DMS53 treated with DMSO at 0.1 percent for 48 hours (cell line): Measurements from ENCODE around the gene DPF3.
"Not testable (repeated sequence)": the region's sequence is repeated elsewhere in the genome, so short reads cannot be mapped to it uniquely, and the experiment has no call there.

Experiments
- DNase-seq: peaks from one replicate; lab custom pipeline; 2025; ENCODE audit not compliant: unreplicated experiment; lab: John Stamatoyannopoulos, UW

The DPF3 gene

DNA sequence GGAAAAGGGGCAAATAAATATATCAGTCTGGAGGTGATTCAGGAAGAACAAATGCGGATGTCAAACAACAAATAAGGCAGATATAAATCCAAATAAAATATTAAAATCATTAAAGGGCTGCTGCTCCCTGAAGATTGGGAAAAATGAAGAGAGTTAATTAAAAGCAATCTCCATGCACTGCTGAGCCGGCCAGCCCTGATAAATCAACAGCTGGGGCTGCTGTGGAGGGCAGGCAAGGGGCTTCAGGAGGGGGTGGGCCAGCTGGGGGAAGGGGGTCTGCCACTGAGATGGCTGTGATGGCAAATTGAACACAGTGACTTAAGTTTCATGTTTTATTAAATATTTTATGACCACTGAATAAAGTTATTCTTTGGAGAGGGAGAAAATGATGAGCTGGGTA is 12.4 kb downstream of the DPF3 start:
- no peak for DNase-seq

GRCh38 chr14:72880820-72881219 is 13.1 kb downstream of the DPF3 start:
- DNase-seq, result no peak

GRCh38 chr14:72880164-72880563 is 13.7 kb downstream of the DPF3 start:
- DNase-seq, result no peak

GRCh38 chr14:72879431-72879830 is 14.5 kb downstream of the DPF3 start:
- DNase-seq, result no peak

DNA sequence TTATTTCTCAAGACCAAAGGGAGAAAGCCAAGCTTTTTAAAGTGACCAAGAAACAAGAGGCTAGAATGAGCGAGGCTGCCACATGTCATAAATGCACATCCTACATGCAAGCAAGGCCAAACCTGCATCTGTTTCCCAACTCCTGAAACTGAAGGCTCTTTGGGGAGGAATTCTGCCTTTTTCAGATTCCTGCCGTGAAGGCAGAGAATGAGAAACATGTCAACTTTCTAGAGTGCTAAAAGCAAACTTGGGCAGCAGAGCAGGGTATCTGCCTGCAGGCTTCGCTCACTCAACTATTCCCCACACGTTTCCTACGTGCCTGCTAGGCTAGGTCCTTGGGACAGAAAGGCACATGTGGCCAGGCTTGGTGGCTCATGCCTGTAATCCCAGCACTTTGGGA is 15.2 kb downstream of the DPF3 start:
- no peak for DNase-seq

GRCh38 chr14:72876710-72877063 is 17.2 kb downstream of the DPF3 start:
- DNase-seq, result no peak

- no peak for DNase-seq
These were observed 17.7 kb downstream of the DPF3 start for GRCh38 chr14:72876005-72876709.

DNA sequence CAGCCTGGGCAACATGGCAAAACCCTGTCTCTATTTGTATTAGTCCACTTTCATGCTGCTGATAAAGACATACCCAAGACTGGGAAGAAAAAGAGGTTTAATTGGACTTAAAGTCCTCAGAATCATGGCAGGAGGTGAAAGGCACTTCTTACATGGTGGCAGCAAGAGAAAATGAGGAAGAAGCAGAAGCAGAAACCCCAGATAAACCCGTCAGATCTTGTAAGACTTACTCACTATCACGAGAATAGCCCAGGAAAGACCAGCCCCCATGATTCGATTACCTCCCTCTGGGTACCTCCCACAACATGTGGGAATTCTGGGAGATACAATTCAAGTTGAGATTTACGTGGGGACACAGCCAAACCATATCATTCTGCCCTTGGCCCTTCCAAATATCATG is 23.0 kb downstream of the DPF3 start:
- DNase-seq, result not testable (repeated sequence)

GRCh38 chr14:72869407-72870329 is 24.2 kb downstream of the DPF3 start:
- DNase-seq, result no peak

- no peak for DNase-seq
These were observed 25.4 kb downstream of the DPF3 start for GRCh38 chr14:72868500-72868899.

GRCh38 chr14:72864712-72865365 is 29.1 kb downstream of the DPF3 start:
- no peak for DNase-seq

DNA sequence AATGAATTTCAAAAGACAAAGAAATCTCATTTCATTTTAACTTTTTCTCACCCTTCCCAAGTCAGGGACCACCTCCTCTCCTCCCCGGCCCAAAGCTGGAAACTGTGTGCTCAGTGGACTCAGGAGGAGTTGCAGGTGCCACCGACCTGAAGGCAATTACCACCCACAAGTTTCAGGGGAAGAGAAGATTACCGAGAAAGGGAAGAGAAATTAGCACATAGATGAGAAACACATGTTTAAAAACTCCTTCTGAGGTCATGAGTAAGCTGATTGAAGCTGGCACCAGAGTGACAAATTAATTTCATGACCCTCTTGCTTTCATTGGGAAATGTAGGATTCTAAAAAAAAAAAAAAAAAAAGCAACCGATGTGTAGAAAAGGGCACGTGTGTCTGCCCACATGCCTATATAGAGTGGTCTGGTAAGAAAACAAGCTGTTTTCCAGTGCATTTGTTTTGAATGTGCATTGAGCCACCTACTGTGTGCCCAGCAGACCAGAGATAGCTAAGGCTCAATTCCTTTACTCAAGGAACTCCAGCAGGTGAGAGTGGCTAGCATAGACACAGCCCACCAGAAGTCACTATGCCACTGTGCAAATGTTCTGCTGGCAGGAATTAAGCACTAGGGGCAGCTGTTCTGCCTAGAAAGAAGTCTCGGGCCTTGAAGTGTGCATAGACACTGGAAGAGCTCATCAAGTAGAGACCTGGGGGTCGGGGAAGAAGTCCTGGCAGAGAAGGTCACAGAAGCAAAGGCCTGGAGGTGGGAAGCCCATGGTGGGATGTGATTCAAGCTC is 30.5 kb downstream of the DPF3 start:
- DNase-seq, result no peak

DNA sequence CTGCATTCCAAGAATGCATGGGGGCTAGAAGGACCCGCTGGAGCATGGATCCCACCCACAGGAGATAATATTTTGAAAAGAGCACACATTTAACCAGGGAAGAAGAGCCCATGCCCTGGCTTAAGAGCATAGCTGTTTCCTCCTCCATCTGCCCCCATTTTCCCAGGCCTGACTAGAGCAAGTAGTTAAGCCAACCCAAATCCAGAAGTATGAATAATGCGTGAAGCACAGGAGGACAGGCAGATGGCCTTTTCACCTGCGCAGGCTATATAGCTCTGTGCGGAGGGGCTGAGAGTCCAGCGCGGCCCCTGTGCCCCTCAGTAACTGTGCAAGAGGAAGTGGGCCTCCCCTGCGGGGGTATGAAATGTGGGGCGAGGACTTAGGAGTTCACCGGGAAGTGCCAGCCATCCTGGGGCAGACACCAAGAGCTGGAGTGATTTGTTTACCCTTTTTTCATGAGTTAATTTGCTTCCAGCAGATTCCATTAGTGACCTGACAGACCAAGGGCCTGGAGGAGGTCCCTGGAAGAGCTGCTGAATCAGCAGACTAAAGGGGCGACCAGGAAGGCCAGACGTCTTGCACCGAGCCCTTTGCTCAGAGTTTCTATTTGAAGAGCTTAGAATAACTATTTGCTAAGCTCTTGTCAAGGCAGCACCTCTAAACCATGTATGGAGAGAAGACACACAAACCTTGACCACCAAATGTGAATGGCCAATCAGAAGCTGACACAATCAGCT is 37.2 kb downstream of the DPF3 start:
- no peak for DNase-seq

DNA sequence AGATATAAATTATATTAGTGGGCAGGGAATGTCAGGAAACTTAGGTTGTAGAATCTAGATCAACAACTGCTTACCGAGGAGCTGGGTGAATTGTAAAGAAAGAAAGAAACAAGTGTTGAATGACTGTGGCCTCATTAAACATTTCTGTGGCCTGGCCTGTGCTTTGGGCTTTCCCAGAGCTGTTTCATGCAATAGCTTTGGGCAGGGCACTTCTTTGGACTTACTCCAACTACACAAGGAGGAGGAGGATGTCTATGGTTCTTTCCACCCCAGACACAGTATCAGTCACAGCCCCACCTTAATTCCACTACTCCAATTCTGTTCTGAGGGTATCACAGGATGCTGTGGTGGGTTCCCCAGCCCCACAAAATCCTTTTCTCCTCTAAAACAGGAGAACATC is 38.0 kb downstream of the DPF3 start:
- DNase-seq, result no peak

DNA sequence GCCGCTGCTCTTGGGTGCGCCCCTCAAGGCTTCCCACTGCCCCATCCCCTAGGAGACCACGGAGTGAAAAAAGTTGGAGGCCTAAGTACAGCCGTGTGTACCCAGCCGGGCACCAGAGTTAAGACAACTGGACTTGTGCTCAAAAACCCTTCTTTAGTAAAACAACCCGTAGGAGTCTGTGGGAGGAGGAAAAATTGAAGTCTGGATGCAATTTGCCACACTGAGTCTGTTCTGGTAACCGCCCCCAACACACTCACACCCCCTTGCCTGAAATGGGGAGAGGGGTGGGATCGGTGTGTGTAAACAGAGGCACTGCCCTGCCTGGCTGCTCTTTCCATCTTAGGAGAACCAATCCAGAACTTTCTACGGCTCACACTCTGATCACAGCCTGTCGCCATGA is 41.7 kb downstream of the DPF3 start:
- DNase-seq, result no peak

DNA sequence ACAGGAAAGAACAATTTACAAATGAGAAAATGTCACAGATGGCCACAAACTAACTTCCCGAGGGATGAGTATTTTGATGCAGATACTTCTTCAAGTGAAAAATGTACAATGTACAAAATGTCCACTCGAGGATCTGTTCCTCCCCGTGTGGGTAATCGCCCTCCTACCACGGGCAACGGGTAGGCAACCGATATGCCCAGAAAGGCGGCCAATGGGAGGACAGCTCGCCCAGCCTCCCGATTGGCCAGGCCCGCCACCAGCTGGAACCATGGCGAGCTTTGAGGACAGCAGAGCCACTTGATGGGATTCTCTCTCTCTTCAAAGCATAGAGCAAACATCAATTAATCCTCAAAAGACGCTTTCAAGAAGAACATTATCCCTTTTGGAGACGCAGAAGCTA is 42.3 kb downstream of the DPF3 start:
- no peak for DNase-seq

GRCh38 chr14:72850360-72850759 is 43.5 kb downstream of the DPF3 start:
- no peak for DNase-seq

DNA sequence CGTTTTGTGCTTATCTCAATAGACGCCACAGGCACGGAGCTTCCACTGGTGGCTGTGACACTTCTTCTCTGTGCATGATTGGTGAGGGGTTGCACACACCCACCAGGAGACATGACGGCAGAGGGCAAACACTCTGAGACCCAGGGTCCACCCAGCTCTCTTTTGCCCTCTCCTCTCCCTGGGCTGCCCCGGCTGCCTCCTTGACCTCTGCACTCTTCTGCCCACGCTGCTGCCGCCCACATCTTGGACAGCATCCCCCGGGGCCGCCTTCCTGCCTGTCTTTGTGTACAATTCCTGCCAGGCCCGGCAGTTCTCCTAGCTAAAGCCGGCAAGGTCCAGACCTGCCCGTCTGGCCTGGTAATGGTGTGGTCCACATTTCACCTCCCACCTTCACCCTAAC is 44.7 kb downstream of the DPF3 start:
- DNase-seq, result no peak

GRCh38 chr14:72847721-72848120 is 46.2 kb downstream of the DPF3 start:
- no peak for DNase-seq

GRCh38 chr14:72845683-72846082 is 48.2 kb downstream of the DPF3 start:
- DNase-seq, result no peak
